Glutamatergic neuron (in vitro differentiated cells): Measurements from ENCODE around the gene SLC16A5. TPM values are rescaled to one million over a fixed set of nuclear protein-coding genes. Genes with fewer than 3 reads are reported as not detected.

Experiments
- DNase-seq: peaks from one replicate; pipeline ENCODE4 v3.0.0; 2022
- H3K27ac Mint-ChIP-seq: one replicate; pipeline ENCODE4 v1.8.0; 2020; ENCODE audit warnings: mild to moderate bottlenecking, mixed read lengths, inconsistent platforms; ENCODE audit not compliant: unreplicated experiment
- H3K27me3 Mint-ChIP-seq: one replicate; pipeline ENCODE4 v1.8.0; 2020; ENCODE audit warnings: mild to moderate bottlenecking, moderate library complexity, mixed read lengths, inconsistent platforms; ENCODE audit not compliant: unreplicated experiment
- H3K36me3 Mint-ChIP-seq: one replicate; pipeline ENCODE4 v1.8.0; 2020; ENCODE audit warnings: mild to moderate bottlenecking, mixed read lengths, inconsistent platforms; ENCODE audit not compliant: unreplicated experiment
- H3K4me1 Mint-ChIP-seq: one replicate; pipeline ENCODE4 v1.8.0; 2020; ENCODE audit warnings: mild to moderate bottlenecking, low read depth, mixed read lengths, inconsistent platforms; ENCODE audit not compliant: unreplicated experiment
- H3K4me3 Mint-ChIP-seq: one replicate; pipeline ENCODE4 v1.8.0; 2020; ENCODE audit warnings: mild to moderate bottlenecking, mixed read lengths, inconsistent platforms; ENCODE audit not compliant: unreplicated experiment
- H3K9me3 Mint-ChIP-seq: one replicate; pipeline ENCODE4 v1.8.0; 2020; ENCODE audit warnings: mild to moderate bottlenecking, moderate library complexity, mixed read lengths, inconsistent platforms; ENCODE audit not compliant: unreplicated experiment
- total RNA-seq: library from RNA; stranded (reverse); fragmentation: NEBNext Ultra II Directional; extraction: Animal tissue kit (Norgen Biotek cat#: 25700); gene quantifications from one replicate; pipeline ENCODE4 v1.2.1, GENCODE V29; 2021; ENCODE audit not compliant: unreplicated experiment
- TF ChIP-seq, protein P1 (sequence below): fragments of 200-600 bp; sonication (generic); IDR thresholded peaks from one replicate; pipeline ENCODE4 v1.5.0; 2021; ENCODE audit not compliant: partially characterized antibody, unreplicated experiment

The SLC16A5 gene
- total RNA-seq, 1 donor from 2014 or later = 1.1 TPM

DNA sequence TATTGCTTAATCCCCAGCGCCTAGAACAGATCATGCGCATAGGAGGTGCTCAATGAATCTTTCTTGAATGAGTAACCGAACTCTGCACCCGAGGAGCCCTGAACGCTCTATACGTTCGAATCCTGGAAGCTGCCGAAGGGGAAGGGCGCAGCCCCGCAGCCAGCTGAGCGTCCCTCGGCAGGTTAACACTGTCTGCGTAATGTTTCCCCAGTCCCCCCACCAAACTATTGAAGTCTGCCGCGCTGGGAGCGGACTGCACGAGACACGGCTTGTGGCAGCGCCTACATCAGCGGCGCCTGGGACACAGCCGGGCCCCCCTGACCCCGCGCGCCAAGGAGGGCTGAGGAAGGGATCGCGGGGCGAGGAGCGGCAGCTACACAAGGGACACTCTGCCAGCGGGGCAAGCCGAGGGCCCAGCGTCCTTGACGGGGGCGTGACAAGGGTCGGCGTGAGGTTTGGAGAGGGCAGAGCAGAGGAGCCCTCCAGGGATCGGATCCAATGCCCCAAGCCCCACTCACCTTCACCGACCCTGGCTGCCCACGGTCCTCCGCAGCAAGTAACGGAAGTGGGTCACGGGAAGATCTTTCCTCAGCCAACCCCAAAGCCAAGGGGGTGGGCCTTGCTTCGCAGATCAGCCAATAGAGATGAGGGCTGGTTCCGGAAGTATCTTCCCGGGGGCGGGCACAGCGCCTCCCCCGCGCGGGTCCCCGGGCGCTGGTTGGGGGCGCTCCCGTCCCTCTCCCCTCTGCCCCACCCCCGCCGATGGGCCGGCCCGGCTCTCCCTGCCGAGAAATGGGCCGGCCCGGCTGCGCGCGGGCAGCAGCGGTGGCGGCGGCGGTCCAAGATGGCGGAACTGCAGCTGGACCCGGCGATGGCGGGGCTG is 41.1 kb upstream of the SLC16A5 start, which contains the start of the genes ATP5PD and KCTD2:
Gene ATP5PD (minus strand): TSS at position 563 of the 883 bp plus-strand sequence. CDS start 4,319 bp downstream, outside the sequence.
Gene KCTD2 (plus strand): TSS at position 819 of the 883 bp plus-strand sequence. CDS start 26 bp downstream, at position 845.
- H3K4me1 Mint-ChIP-seq = peaks cover 5% of the 10 kb centered on the region

DNA sequence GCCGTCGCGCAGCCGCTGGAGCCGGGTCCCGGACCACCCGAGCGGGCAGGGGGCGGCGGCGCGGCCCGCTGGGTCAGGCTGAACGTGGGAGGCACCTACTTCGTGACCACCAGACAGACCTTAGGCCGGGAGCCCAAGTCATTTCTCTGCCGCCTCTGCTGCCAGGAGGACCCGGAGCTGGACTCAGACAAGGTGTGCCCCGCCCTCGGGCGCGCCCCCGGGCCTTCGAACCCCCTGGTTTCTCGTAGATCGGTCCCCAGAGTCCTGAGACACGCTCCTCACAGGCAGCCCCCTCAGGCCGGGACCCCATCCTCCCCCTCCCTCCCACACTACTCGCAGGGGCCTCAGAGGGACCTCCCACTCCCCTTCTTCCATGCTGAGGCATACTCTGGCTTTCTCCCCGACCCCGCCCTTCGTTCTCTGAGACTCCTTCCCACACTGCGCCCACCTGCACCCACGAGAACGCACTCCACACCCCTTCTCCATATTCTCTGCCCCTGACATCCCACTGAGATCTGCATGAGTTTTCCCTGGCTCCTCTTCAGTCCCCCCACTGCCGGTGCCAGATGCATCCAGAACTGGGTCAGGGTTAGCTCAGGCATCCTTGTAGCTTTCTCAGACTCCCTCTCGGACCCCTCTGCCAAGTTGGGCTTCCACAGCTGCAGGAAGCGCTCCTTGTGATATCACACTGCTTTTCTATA is 40.2 kb upstream of the SLC16A5 start:
- no peaks in the 10 kb centered on the region for H3K36me3 Mint-ChIP-seq
- peak overlapping the region; percentile 98 for H3K4me3 Mint-ChIP-seq
- H3K4me1 Mint-ChIP-seq = peaks cover 5% of the 10 kb centered on the region
- DNase-seq = peak; percentile 50
- peaks cover 6% of the 10 kb centered on the region for H3K9me3 Mint-ChIP-seq
- peak overlapping the region; percentile 80 for H3K27ac Mint-ChIP-seq
- TF ChIP-seq, protein P1, sequence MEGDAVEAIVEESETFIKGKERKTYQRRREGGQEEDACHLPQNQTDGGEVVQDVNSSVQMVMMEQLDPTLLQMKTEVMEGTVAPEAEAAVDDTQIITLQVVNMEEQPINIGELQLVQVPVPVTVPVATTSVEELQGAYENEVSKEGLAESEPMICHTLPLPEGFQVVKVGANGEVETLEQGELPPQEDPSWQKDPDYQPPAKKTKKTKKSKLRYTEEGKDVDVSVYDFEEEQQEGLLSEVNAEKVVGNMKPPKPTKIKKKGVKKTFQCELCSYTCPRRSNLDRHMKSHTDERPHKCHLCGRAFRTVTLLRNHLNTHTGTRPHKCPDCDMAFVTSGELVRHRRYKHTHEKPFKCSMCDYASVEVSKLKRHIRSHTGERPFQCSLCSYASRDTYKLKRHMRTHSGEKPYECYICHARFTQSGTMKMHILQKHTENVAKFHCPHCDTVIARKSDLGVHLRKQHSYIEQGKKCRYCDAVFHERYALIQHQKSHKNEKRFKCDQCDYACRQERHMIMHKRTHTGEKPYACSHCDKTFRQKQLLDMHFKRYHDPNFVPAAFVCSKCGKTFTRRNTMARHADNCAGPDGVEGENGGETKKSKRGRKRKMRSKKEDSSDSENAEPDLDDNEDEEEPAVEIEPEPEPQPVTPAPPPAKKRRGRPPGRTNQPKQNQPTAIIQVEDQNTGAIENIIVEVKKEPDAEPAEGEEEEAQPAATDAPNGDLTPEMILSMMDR = no peak
- peaks cover 4% of the 10 kb centered on the region for H3K27me3 Mint-ChIP-seq

More for the DNA sequence above, 41.1 kb upstream of the SLC16A5 start, which contains the start of the genes ATP5PD and KCTD2:
- H3K36me3 Mint-ChIP-seq = no peaks in the 10 kb centered on the region
- peak within 1 kb of the TSS; percentile 98 for H3K4me3 Mint-ChIP-seq
- H3K9me3 Mint-ChIP-seq = peaks cover 6% of the 10 kb centered on the region
- DNase-seq = peak; percentile 94
- H3K27ac Mint-ChIP-seq = peak within 1 kb of the TSS; percentile 80
- peaks cover 4% of the 10 kb centered on the region for H3K27me3 Mint-ChIP-seq
- TF ChIP-seq, protein P1 = no peak

DNA sequence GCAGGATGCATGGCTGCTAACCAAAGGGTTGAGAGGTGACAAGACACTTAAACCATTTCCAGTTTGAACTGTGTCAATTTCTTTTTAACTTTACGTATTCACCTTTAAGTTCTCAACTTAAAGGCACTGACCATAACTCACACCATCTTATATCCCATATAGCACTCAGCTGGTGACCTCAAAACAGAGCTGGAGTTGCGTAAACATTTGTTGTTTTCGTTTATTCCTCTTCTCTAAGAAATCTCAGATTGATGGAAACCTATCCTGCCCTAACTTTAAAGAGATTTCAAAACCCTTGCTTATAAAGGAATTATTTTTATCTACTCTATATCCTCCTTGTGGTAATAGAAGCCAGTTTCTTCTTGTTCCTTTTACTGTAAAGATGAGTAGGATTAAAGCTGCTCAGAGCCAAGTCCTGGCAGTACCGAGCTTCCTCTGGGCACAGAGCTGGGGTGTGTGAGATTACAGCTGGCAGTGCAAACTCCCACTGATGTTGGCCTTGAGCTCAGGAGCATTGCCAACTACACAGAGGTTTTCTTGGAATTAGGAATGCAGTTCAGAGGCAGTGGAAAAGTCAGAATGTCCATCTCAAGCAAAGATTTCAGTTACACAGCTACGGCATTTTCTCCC is 39.4 kb upstream of the SLC16A5 start:
- DNase-seq = no peak
- Mint-ChIP-seq H3K27ac (no peak overlapping the region), H3K36me3 (no peaks in the 10 kb centered on the region), H3K4me3 (peak overlapping the region; percentile 98), H3K27me3 (peaks cover 4% of the 10 kb centered on the region), H3K9me3 (peaks cover 6% of the 10 kb centered on the region), H3K4me1 (peaks cover 5% of the 10 kb centered on the region)
- TF ChIP-seq, protein P1 = no peak

DNA sequence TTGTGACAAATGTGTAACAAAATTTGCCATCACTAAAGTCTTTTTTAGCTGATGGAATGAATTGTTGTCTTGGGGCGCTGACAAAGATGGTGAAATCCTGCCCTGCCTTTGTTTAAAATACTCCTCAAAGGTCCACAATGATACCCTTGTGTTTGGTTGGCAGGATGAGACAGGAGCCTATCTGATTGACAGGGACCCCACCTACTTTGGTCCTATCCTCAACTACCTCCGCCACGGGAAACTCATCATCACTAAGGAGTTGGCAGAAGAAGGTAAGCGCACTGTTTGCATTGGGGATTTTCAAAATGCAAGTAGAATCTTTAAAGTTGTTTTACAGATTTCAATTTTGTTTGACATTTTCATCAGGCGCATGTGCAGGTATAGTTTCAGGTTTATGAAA is 38.7 kb upstream of the SLC16A5 start:
- peaks cover 6% of the 10 kb centered on the region for H3K9me3 Mint-ChIP-seq
- TF ChIP-seq, protein P1 = no peak
- H3K27me3 Mint-ChIP-seq = peaks cover 4% of the 10 kb centered on the region
- H3K27ac Mint-ChIP-seq = no peak overlapping the region
- no peak for DNase-seq
- peak overlapping the region; percentile 16 for H3K4me3 Mint-ChIP-seq
- H3K36me3 Mint-ChIP-seq = no peaks in the 10 kb centered on the region
- peaks cover 5% of the 10 kb centered on the region for H3K4me1 Mint-ChIP-seq
